Uterus (tissue), 4 donors: ENCODE results near the gene SLC29A4. TPM values are rescaled to one million over a fixed set of nuclear protein-coding genes. Genes with fewer than 3 reads are reported as not detected.

Experiments
- DNase-seq, 2 donors: peaks; one replicate each; pipeline ENCODE4 v3.0.0-alpha.2; 2019 to 2020
- H3K27ac ChIP-seq, 2 donors: fragments of 200-600 bp; sonication (generic); 1 replicate in 1 of 2; 2 replicates in 1 of 2; pipeline ENCODE4 v1.5.1; 2016 to 2018
- H3K27me3 ChIP-seq, 2 donors: fragments of 200-600 bp; sonication (generic); one replicate each; pipeline ENCODE4 v1.5.1; 2018 to 2019; ENCODE audit warnings: control low read depth in 1 of 2
- H3K36me3 ChIP-seq, 2 donors: fragments of 200-600 bp; sonication (generic); one replicate each; pipeline ENCODE4 v1.5.1; 2019; ENCODE audit warnings: control low read depth in 1 of 2
- H3K4me1 ChIP-seq, 2 donors: fragments of 200-600 bp; sonication (generic); one replicate each; pipeline ENCODE4 v1.5.1; 2018 to 2019; ENCODE audit warnings: control low read depth in 1 of 2
- H3K4me3 ChIP-seq, 2 donors: fragments of 200-600 bp; sonication (generic); 1 replicate in 1 of 2; 2 replicates in 1 of 2; pipeline ENCODE4 v1.5.1; 2018 to 2019; ENCODE audit warnings: mild to moderate bottlenecking in 1 of 2
- H3K9me3 ChIP-seq, 2 donors: fragments of 200-600 bp; sonication (generic); one replicate each; pipeline ENCODE4 v1.5.1; 2019; ENCODE audit warnings: control low read depth in 1 of 2
- CTCF ChIP-seq, 4 experiments: fragments of 200-600 bp in 2 of 4; fragments of 450-650 bp in 2 of 4; sonication (generic) in 2 of 4; IDR thresholded peaks; one replicate each; pipeline ENCODE4 v1.5.1; 2016 to 2019; ENCODE audit warnings: antibody characterized with exemption in 4 of 4, mild to moderate bottlenecking in 2 of 4, moderate library complexity in 1 of 4
- POLR2A ChIP-seq, 2 donors: fragments of 450-650 bp; IDR thresholded peaks; one replicate each; pipeline ENCODE4 v1.6.1; 2016; ENCODE audit warnings: antibody characterized with exemption in 2 of 2, mild to moderate bottlenecking in 1 of 2, moderate library complexity in 1 of 2
- intact Hi-C: fragments of 100-400 bp; cut with DNase I; formaldehyde crosslinking; loops from one replicate; pipeline ENCODE4 v1.15.1; 2023; ENCODE audit warnings: low total_unique reads
- total RNA-seq, 4 donors: library from RNA; depleted of rRNA in 3 of 4; stranded (reverse); fragments of >200 nt in 3 of 4; gene quantifications; one replicate each; pipeline versions ENCODE4 v1.1.0 to v1.2.4, GENCODE V29; 2014 to 2023
- donor health status: DM: yes; HTN: yes; CAD: no.

Gene SLC29A4
- total RNA-seq, 4 donors from 2014 or later: 1.8 to 5.0 TPM; not detected in 2

- H3K4me3 ChIP-seq: no peak overlapping the region
- H3K9me3 ChIP-seq: no peaks in the 10 kb centered on the region
- no peaks in the 10 kb centered on the region for H3K36me3 ChIP-seq
- H3K4me1 ChIP-seq: peaks cover 0 to 18% of the 10 kb centered on the region in 2 donors
- H3K27me3 ChIP-seq: no peaks in the 10 kb centered on the region
- TF ChIP-seq CTCF (IDR thresholded peaks at IDR 0.05) (no peak), POLR2A (IDR thresholded peaks at IDR 0.05) (no peak)
- no peak overlapping the region for H3K27ac ChIP-seq
- intact Hi-C loops: no loop called here
- DNase-seq: no peak
Measured at GRCh38 chr7:5351507-5352265, 68.9 kb downstream of the SLC29A4 start.

GRCh38 chr7:5352440-5353010, 69.8 kb downstream of the SLC29A4 start:
- no peak overlapping the region for H3K4me3 ChIP-seq
- TF ChIP-seq CTCF (IDR thresholded peaks at IDR 0.05) (no peak), POLR2A (IDR thresholded peaks at IDR 0.05) (no peak)
- no peaks in the 10 kb centered on the region for H3K36me3 ChIP-seq
- intact Hi-C loops: no loop called here
- peak in 1 of 2 donors; percentile 13 for DNase-seq
- H3K27ac ChIP-seq: no peak overlapping the region
- peaks cover 0 to 18% of the 10 kb centered on the region in 2 donors for H3K4me1 ChIP-seq
- no peaks in the 10 kb centered on the region for H3K27me3 ChIP-seq
- no peaks in the 10 kb centered on the region for H3K9me3 ChIP-seq

GRCh38 chr7:5354460-5355232, 71.9 kb downstream of the SLC29A4 start:
- Histone ChIP-seq H3K27me3 (no peaks in the 10 kb centered on the region), H3K4me3 (no peak overlapping the region), H3K36me3 (no peaks in the 10 kb centered on the region), H3K4me1 (peaks cover 0 to 7% of the 10 kb centered on the region in 2 donors), H3K9me3 (no peaks in the 10 kb centered on the region), H3K27ac (peak overlapping the region; percentile 14 to 38)
- intact Hi-C loops: no loop called here
- peak; percentile 71 to 76 for DNase-seq
- TF ChIP-seq POLR2A (IDR thresholded peaks at IDR 0.05): no peak
- TF ChIP-seq CTCF (IDR thresholded peaks at IDR 0.05): no peak

Other genes with a start within 250 kb of the SLC29A4 start
- 10 to 100 TPM in 3 of 4 donors, 1 to 10 TPM in 1; 2.1 to 26.9 (median 13.5) TPM for gene RBAK, start 237.1 kb upstream of the SLC29A4 start, total RNA-seq
- gene WIPI2, start 92.7 kb upstream of the SLC29A4 start, total RNA-seq: 10 to 100 TPM; 20.6 to 52.6 (median 41.1) TPM
- 100 to 1,000 TPM in 1 of 4 donors, 10 to 100 TPM in 3; 28.2 to 179 (median 62.1) TPM for gene TNRC18, start 140.9 kb downstream of the SLC29A4 start, total RNA-seq
- 10 to 100 TPM in 1 of 4 donors, 1 to 10 TPM in 3; 2.8 to 15.0 (median 4.6) TPM for gene FBXL18, start 230.9 kb downstream of the SLC29A4 start, total RNA-seq
- gene ACTB, start 247.7 kb downstream of the SLC29A4 start, total RNA-seq: 1,000 to 10,000 TPM; 2,117 to 6,387 (median 2,745) TPM